Measurements from ENCODE around the gene PLEKHJ1. TPM values are rescaled to one million over a fixed set of nuclear protein-coding genes. Genes with fewer than 3 reads are reported as not detected.

The PLEKHJ1 gene
- total and polyA plus RNA-seq, 9 of the 15 experiments (the other 6 are each of a cell fraction or from before 2014, with no cell fraction given), result 1.5 to 188 (median 63.9) TPM

GRCh38 chr19:2266183-2266993, 30.3 kb upstream of the PLEKHJ1 start (continued):
- TF ChIP-seq, protein P1, sequence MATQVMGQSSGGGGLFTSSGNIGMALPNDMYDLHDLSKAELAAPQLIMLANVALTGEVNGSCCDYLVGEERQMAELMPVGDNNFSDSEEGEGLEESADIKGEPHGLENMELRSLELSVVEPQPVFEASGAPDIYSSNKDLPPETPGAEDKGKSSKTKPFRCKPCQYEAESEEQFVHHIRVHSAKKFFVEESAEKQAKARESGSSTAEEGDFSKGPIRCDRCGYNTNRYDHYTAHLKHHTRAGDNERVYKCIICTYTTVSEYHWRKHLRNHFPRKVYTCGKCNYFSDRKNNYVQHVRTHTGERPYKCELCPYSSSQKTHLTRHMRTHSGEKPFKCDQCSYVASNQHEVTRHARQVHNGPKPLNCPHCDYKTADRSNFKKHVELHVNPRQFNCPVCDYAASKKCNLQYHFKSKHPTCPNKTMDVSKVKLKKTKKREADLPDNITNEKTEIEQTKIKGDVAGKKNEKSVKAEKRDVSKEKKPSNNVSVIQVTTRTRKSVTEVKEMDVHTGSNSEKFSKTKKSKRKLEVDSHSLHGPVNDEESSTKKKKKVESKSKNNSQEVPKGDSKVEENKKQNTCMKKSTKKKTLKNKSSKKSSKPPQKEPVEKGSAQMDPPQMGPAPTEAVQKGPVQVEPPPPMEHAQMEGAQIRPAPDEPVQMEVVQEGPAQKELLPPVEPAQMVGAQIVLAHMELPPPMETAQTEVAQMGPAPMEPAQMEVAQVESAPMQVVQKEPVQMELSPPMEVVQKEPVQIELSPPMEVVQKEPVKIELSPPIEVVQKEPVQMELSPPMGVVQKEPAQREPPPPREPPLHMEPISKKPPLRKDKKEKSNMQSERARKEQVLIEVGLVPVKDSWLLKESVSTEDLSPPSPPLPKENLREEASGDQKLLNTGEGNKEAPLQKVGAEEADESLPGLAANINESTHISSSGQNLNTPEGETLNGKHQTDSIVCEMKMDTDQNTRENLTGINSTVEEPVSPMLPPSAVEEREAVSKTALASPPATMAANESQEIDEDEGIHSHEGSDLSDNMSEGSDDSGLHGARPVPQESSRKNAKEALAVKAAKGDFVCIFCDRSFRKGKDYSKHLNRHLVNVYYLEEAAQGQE (IDR thresholded peaks at IDR 0.05; ENCODE audit: borderline replicate concordance), result 0 out of 2 replicates have a peak, but pooled peaks have one; percentile 13
- TF ChIP-seq, protein P1 (CRISPR knock-in tag; IDR thresholded peaks at IDR 0.05; ENCODE audit: low read depth), result no peak
- TF ChIP-seq EGR1 (conservative IDR thresholded peaks at IDR 0.05) (peak; percentile 88), MEF2D (tag; conservative IDR thresholded peaks at IDR 0.05; ENCODE audit: low read depth) (no peak), ZNF280B (CRISPR knock-in tag; IDR thresholded peaks at IDR 0.05) (no peak), THRAP3 (IDR thresholded peaks at IDR 0.05; ENCODE audit: borderline replicate concordance) (no peak), ZNF561 (CRISPR knock-in tag; conservative IDR thresholded peaks at IDR 0.05) (no peak), NR4A1 (CRISPR knock-in tag; IDR thresholded peaks at IDR 0.05) (no peak), NR4A1 (tag; IDR thresholded peaks at IDR 0.05) (peak; percentile 50; the same call in 1 of the 2 replicates), ZNF436 (CRISPR knock-in tag; IDR thresholded peaks at IDR 0.05) (no peak), HMG20B (CRISPR knock-in tag; IDR thresholded peaks at IDR 0.05) (no peak)
- TF ChIP-seq, protein P2, sequence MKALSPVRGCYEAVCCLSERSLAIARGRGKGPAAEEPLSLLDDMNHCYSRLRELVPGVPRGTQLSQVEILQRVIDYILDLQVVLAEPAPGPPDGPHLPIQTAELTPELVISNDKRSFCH (CRISPR knock-in tag; IDR thresholded peaks at IDR 0.05), result no peak
- TF ChIP-seq, protein P2 (tag; IDR thresholded peaks at IDR 0.05), result peak; percentile 77; the same call in 1 of the 2 replicates
- TF ChIP-seq, protein P3, sequence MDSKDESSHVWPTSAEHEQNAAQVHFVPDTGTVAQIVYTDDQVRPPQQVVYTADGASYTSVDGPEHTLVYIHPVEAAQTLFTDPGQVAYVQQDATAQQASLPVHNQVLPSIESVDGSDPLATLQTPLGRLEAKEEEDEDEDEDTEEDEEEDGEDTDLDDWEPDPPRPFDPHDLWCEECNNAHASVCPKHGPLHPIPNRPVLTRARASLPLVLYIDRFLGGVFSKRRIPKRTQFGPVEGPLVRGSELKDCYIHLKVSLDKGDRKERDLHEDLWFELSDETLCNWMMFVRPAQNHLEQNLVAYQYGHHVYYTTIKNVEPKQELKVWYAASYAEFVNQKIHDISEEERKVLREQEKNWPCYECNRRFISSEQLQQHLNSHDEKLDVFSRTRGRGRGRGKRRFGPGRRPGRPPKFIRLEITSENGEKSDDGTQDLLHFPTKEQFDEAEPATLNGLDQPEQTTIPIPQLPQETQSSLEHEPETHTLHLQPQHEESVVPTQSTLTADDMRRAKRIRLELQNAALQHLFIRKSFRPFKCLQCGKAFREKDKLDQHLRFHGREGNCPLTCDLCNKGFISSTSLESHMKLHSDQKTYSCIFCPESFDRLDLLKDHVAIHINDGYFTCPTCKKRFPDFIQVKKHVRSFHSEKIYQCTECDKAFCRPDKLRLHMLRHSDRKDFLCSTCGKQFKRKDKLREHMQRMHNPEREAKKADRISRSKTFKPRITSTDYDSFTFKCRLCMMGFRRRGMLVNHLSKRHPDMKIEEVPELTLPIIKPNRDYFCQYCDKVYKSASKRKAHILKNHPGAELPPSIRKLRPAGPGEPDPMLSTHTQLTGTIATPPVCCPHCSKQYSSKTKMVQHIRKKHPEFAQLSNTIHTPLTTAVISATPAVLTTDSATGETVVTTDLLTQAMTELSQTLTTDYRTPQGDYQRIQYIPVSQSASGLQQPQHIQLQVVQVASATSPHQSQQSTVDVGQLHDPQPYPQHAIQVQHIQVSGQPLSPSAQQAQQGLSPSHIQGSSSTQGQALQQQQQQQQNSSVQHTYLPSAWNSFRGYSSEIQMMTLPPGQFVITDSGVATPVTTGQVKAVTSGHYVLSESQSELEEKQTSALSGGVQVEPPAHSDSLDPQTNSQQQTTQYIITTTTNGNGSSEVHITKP (IDR thresholded peaks at IDR 0.05; ENCODE audit: partially characterized antibody), result no peak

Measured in K562 (cell line).